ENCODE measurements around the gene ZMYM3.

The ZMYM3 gene

DNA sequence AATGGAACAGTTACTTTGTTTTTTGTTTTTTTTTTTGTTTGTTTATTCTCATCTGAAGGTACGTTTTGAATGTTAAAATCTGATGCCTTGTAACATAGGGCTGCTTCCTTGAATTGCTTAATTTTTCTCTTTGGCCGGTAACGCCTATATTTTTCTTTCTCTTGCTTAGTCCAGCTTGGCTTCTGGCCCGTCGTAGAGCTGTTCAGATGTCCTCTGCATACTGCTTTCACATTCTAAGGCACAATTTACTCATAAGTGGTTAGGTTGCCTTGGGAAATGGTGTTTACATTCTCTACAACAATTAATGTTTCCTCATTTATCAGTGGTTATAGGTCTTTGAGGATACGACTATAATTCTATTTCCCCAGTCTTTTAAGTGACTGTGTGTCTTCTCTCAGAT, 37.4 kb upstream of the ZMYM3 start:
- peaks cover 58% of the 10 kb centered on the region for H3K79me2 ChIP-seq (ENCODE audit: control insufficient read depth, low read length)

DNA sequence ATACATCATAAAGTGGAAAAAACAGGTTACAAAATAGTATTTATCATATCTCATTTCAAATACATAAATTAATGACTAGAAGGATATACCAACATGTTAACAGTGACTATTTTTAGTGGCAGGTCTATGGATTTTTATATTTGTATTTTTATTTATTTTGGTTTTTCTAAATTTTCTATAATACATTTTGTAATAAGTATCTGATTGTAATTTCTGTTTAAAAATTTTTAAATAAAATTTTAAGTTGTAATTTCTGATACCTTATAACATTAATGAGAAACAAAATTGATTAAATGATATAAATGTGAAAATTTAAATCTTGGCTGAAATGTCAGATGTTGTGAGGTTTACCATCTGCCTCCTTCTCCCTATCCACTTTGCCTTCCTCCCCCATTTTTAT, 32.0 kb upstream of the ZMYM3 start:
- H3K9me2 ChIP-seq (replicated peaks; ENCODE audit: control insufficient read depth, low read length), result no peaks in the 10 kb centered on the region
- no peaks in the 10 kb centered on the region for H3F3A ChIP-seq (ENCODE audit: control insufficient read depth, insufficient read depth)
- peaks cover 76% of the 10 kb centered on the region for H3K79me2 ChIP-seq (ENCODE audit: control insufficient read depth, low read length)
- peaks cover 18% of the 10 kb centered on the region for H3K4me1 ChIP-seq (ENCODE audit: control insufficient read depth, low read length)
- H3K36me3 ChIP-seq (ENCODE audit: control insufficient read depth, low read length), result peaks cover 57% of the 10 kb centered on the region
- peak overlapping the region; percentile 93 for H3K4me2 ChIP-seq (ENCODE audit: low read length)
- no peak for TF ChIP-seq EZH2phosphoT487 (IDR thresholded peaks at IDR 0.05; ENCODE audit: borderline replicate concordance, low read length)
- TF ChIP-seq, protein P1, sequence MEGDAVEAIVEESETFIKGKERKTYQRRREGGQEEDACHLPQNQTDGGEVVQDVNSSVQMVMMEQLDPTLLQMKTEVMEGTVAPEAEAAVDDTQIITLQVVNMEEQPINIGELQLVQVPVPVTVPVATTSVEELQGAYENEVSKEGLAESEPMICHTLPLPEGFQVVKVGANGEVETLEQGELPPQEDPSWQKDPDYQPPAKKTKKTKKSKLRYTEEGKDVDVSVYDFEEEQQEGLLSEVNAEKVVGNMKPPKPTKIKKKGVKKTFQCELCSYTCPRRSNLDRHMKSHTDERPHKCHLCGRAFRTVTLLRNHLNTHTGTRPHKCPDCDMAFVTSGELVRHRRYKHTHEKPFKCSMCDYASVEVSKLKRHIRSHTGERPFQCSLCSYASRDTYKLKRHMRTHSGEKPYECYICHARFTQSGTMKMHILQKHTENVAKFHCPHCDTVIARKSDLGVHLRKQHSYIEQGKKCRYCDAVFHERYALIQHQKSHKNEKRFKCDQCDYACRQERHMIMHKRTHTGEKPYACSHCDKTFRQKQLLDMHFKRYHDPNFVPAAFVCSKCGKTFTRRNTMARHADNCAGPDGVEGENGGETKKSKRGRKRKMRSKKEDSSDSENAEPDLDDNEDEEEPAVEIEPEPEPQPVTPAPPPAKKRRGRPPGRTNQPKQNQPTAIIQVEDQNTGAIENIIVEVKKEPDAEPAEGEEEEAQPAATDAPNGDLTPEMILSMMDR (IDR thresholded peaks at IDR 0.05; ENCODE audit: low read depth, low read length, poor library complexity, severe bottlenecking), result no peak
- no peaks in the 10 kb centered on the region for H3K27me3 ChIP-seq (ENCODE audit: control insufficient read depth, low read length)
- no peak overlapping the region for H3K27ac ChIP-seq (ENCODE audit: low read depth, low read length)
- H3K4me3 ChIP-seq (ENCODE audit: low read length), result peak overlapping the region; percentile 93
- peaks cover 5% of the 10 kb centered on the region; the same call in 1 of the 2 replicates for H4K20me1 ChIP-seq (ENCODE audit: control insufficient read depth, insufficient read depth, low read depth, low read length)
- H3K9me3 ChIP-seq (ENCODE audit: control insufficient read depth, insufficient read depth, low read length), result no peaks in the 10 kb centered on the region

More for the DNA sequence above, 37.4 kb upstream of the ZMYM3 start:
- no peak for TF ChIP-seq EZH2phosphoT487 (IDR thresholded peaks at IDR 0.05; ENCODE audit: borderline replicate concordance, low read length)
- TF ChIP-seq, protein P1 (IDR thresholded peaks at IDR 0.05; ENCODE audit: low read depth, low read length, poor library complexity, severe bottlenecking), result no peak
- Histone ChIP-seq H3F3A (ENCODE audit: control insufficient read depth, insufficient read depth) (no peaks in the 10 kb centered on the region), H3K27ac (ENCODE audit: low read depth, low read length) (no peak overlapping the region), H3K4me1 (ENCODE audit: control insufficient read depth, low read length) (peaks cover 2% of the 10 kb centered on the region; the same call in 1 of the 2 replicates), H3K4me3 (ENCODE audit: low read length) (no peak overlapping the region), H4K20me1 (ENCODE audit: control insufficient read depth, insufficient read depth, low read depth, low read length) (no peaks in the 10 kb centered on the region), H3K9me2 (replicated peaks; ENCODE audit: control insufficient read depth, low read length) (no peaks in the 10 kb centered on the region), H3K4me2 (ENCODE audit: low read length) (no peak overlapping the region), H3K27me3 (ENCODE audit: control insufficient read depth, low read length) (no peaks in the 10 kb centered on the region), H3K9me3 (ENCODE audit: control insufficient read depth, insufficient read depth, low read length) (no peaks in the 10 kb centered on the region), H3K36me3 (ENCODE audit: control insufficient read depth, low read length) (peaks cover 77% of the 10 kb centered on the region)

DNA sequence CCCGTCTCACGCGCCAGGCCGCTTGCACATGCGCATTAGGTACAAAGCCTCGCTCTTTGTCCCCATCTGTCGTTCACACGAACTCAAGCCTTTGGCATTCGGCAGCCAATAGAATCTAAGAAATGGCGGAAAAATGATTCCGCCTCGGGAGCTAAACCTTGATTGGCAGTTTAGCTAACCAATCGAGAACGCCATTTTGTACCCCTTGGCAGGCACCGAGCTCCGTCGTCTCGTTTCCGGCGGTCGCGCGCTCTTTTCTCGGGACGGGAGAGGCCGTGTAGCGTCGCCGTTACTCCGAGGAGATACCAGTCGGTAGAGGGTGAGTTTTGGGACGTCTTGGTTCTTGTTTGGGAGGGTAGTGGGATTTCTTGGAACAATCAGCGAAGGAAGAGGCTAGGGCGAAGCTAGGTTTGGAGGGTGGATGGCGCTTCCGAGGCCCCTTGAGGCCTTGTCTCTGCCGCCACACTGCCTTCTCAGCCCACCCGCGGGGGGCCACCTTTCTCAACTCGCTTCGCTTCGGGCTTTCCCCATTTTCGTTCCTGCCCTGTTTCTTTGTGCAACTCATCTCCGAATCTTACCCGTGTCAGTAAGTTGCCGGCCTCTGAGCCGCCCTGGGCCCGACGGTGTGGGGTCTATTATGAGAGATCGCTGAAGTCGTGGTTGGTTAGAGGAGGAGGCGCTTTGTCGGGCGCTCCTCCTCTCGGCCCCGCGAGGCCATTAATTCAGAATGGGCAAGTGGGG, 29.6 kb upstream of the ZMYM3 start, which contains the start of gene NONO:
TSS of gene NONO (plus strand) at position 233 of the 741 bp plus-strand sequence. CDS start 7,003 bp downstream, outside the sequence.
- H4K20me1 ChIP-seq (ENCODE audit: control insufficient read depth, insufficient read depth, low read depth, low read length), result peaks cover 5% of the 10 kb centered on the region; the same call in 1 of the 2 replicates
- peak within 1 kb of the TSS; percentile 76 for H3K27ac ChIP-seq (ENCODE audit: low read depth, low read length)
- H3K27me3 ChIP-seq (ENCODE audit: control insufficient read depth, low read length), result no peaks in the 10 kb centered on the region
- peaks cover 54% of the 10 kb centered on the region for H3K79me2 ChIP-seq (ENCODE audit: control insufficient read depth, low read length)
- peak within 1 kb of the TSS; percentile 93 for H3K4me2 ChIP-seq (ENCODE audit: low read length)
- H3K36me3 ChIP-seq (ENCODE audit: control insufficient read depth, low read length), result peaks cover 41% of the 10 kb centered on the region
- TF ChIP-seq EZH2phosphoT487 (IDR thresholded peaks at IDR 0.05; ENCODE audit: borderline replicate concordance, low read length), result no peak
- TF ChIP-seq, protein P1 (IDR thresholded peaks at IDR 0.05; ENCODE audit: low read depth, low read length, poor library complexity, severe bottlenecking), result no peak
- no peaks in the 10 kb centered on the region for H3F3A ChIP-seq (ENCODE audit: control insufficient read depth, insufficient read depth)
- H3K9me3 ChIP-seq (ENCODE audit: control insufficient read depth, insufficient read depth, low read length), result no peaks in the 10 kb centered on the region
- peaks cover 18% of the 10 kb centered on the region for H3K4me1 ChIP-seq (ENCODE audit: control insufficient read depth, low read length)
- H3K4me3 ChIP-seq (ENCODE audit: low read length), result peak within 1 kb of the TSS; percentile 93
- H3K9me2 ChIP-seq (replicated peaks; ENCODE audit: control insufficient read depth, low read length), result no peaks in the 10 kb centered on the region
